ENCODE measurements around the gene ATP13A5.

The ATP13A5 gene

GRCh38 chr3:193346259-193346658 lies 32.3 kb downstream of the ATP13A5 start:
- DNase-seq (ENCODE audit: low read depth in 1 of 2, low spot score in 1 of 2), result no peak

- no peak for DNase-seq (ENCODE audit: low read depth in 1 of 2, low spot score in 1 of 2)
These were observed 33.1 kb downstream of the ATP13A5 start for GRCh38 chr3:193345431-193345830.

DNA sequence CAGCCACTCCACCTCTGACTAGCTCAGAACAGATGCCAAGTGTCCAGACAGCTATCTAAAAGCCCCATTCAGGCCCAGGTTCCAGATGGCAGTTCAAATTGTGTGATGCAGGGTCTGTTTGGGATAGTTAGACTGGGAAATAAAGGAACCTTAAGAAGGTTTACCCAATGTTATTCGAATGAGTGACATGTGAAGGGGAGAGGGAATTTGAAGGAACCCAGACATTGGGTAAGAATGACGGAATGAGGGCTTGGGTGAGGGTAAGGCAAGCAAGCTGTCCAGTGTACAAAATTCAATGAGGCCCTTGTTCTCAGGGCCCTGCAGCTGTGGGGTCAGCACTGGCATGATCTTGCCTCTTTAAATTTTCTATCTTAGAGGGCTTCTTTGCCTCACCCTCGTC lies 34.1 kb downstream of the ATP13A5 start:
- no peak for DNase-seq (ENCODE audit: low read depth in 1 of 2, low spot score in 1 of 2)

GRCh38 chr3:193343726-193344222 lies 34.8 kb downstream of the ATP13A5 start:
- no peak for DNase-seq (ENCODE audit: low read depth in 1 of 2, low spot score in 1 of 2)

- DNase-seq (ENCODE audit: low read depth in 1 of 2, low spot score in 1 of 2), result no peak
These were observed 36.0 kb downstream of the ATP13A5 start for GRCh38 chr3:193342551-193342950.

GRCh38 chr3:193335031-193335430 lies 43.5 kb downstream of the ATP13A5 start:
- no peak for DNase-seq (ENCODE audit: low read depth in 1 of 2, low spot score in 1 of 2)

DNA sequence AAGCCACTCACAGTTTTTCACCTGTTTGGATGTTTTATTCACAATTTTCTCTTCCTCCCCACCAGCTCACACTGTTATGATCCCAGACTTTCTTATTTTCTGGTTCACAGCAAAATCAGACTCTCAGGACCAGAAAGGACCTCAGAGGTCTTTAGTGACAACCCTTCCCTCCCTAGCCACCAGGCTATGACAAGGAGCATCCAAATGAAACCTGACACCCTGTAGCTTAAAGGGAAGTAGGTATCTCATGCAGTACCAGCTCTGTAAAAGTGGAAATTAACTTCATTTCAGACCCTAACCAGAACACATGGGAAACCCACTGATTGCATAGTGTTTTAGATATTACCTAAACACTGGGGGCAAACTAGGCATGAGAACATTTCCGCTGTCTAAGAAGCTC lies 45.3 kb downstream of the ATP13A5 start:
- DNase-seq (ENCODE audit: low read depth in 1 of 2, low spot score in 1 of 2), result no peak

DNA sequence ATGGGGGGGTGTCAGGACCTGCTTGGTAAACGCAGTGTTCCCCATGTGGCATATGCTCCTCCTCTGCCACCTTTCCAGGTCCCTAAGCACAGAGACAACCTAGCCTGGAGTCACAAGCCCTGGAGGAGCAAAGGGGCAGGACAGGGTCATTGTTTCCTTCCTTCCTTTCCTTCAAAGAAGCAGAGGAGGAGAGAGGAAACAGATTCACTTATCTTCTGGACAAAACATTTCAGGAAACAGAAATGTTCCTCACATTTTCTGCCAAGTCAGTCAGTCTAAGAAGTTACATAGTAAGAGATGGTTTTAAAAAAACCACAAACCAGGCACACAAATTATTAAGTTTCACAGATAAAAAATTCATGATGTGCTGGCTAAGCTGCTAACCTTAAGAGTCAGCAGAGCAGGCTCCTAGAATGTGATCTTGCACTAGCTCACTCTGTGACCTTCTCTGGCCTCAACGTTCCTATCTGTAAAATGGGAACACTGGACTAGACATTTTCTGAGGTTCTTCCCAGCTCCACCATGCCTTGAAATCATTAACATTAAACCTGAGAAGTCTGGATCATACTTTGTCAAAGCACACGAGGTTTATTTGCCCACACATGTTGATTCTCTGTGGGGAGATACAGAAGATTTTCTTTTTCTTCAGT lies 47.9 kb downstream of the ATP13A5 start:
- DNase-seq (ENCODE audit: low read depth in 1 of 2, low spot score in 1 of 2), result no peak

GRCh38 chr3:193317682-193318300 lies 60.8 kb downstream of the ATP13A5 start:
- no peak for DNase-seq (ENCODE audit: low read depth in 1 of 2, low spot score in 1 of 2)

DNA sequence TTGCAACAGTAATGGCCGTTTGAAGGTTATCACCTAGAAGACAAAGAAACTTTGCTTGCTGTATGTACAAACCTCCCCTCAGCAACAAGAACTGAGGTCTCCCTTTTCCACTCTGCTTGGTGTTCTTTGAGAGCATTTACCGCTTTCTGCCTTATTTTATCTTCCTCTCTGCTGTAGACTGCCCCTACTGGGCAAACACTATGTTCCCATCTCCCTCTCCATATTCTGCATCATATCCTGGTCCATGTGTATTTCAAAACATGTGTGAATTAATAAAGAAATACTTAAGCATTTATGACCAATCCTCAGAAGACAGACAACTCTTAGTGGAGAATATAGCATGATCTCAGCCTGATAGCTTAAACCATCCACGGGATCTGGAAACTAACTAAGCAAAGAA lies 64.4 kb downstream of the ATP13A5 start:
- DNase-seq (ENCODE audit: low read depth in 1 of 2, low spot score in 1 of 2), result no peak

GRCh38 chr3:193313061-193313958 lies 65.2 kb downstream of the ATP13A5 start:
- DNase-seq (ENCODE audit: low read depth in 1 of 2, low spot score in 1 of 2), result no peak

GRCh38 chr3:193310914-193311723 lies 67.4 kb downstream of the ATP13A5 start:
- no peak for DNase-seq (ENCODE audit: low read depth in 1 of 2, low spot score in 1 of 2)

GRCh38 chr3:193305356-193305755 lies 73.2 kb downstream of the ATP13A5 start:
- no peak for DNase-seq (ENCODE audit: low read depth in 1 of 2, low spot score in 1 of 2)

- DNase-seq (ENCODE audit: low read depth in 1 of 2, low spot score in 1 of 2), result no peak
These were observed 77.1 kb downstream of the ATP13A5 start for GRCh38 chr3:193301433-193301832.

DNA sequence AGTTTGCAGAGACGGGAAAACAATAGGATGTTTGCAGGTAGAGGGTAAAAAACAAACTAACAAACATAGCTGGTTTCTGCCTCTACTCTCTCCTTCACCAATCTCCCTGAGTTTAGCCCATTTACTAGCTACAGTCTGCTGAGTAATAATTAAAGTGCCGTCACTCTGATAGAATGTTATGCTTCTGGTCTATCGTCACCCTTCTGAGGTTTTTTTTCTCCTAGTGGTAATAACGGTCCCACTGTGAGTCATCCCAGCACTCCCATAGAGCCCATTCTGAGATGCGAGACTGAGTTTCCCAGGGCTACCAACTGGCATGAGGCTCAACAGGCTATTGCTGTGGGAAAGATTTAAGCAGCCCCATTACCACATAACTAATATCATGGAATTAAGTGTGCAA lies 81.1 kb downstream of the ATP13A5 start:
- no peak for DNase-seq (ENCODE audit: low read depth in 1 of 2, low spot score in 1 of 2)

DNA sequence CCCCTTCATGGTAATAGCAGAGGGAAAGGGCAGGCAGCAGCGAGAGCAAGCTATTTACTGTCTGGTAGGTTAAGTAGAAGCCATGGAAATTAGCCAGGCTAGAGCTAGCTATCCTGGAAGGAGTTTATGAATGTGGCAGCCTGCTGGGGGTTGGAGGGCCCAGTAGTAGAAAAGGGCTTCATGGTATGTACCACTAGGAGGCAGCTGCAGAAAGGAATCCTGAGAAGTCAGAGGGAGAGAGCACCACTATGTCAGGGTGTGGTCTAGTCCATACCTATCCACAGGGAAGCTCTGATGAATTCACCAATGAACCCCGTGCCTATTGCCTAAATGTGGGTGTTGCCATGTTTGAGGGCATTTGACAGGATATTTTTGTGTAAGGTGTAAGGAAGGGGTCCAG lies 82.6 kb downstream of the ATP13A5 start:
- no peak for DNase-seq (ENCODE audit: low read depth in 1 of 2, low spot score in 1 of 2)

DNA sequence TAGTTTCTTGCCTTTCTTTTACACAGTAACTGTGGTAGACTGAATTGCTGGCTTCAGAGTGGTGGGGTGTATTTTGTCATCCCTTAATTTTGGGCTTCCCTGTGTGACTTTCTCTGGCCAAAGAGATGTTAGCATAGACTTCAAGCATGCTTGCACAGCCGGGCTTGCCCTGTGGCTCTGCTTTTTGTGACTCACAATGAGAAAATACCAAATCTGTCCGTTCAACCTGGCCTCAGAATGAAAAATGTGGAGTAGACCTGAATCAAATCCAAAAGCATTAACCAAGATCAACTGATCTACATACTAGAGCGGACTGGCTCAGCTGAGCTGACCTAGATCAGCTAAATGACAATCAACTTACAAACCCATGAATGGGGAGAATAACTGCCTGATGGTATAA lies 86.2 kb downstream of the ATP13A5 start:
- no peak for DNase-seq (ENCODE audit: low read depth in 1 of 2, low spot score in 1 of 2)

DNA sequence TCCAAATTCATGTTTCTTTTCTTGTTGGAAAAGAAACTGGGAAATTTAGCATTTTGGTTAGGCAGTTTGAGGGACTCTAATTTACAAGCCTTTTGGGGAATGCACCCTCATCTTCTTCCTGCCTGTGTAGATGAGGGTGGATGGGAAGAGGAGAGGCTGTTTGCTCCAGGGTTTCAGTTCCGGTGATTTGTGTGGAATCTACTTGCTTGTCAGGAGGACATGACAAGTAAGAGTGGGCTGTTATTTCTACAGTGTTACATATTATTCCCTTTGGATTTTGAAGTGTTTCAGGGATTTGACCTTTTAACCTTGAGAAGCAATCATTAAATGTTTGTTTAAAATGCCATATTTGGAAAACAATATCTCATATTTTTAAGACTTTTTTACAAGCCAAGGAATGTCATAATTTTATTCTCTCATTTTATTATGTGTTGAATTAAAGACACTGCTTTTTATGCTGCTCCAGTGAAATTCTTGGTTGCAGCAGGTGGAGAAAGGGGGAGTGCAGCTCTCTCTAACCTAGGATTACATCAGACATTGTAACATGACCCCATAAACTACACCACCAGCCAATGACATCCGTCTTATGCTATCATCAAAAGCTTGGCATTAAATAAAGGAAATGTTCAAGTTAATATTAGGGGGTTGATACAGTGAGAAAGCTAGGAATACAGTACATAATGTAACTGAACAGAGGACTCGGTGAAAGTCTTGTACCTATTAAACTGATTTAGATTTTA lies 107.3 kb downstream of the ATP13A5 start:
- no peak for DNase-seq (ENCODE audit: low read depth in 1 of 2, low spot score in 1 of 2)

DNA sequence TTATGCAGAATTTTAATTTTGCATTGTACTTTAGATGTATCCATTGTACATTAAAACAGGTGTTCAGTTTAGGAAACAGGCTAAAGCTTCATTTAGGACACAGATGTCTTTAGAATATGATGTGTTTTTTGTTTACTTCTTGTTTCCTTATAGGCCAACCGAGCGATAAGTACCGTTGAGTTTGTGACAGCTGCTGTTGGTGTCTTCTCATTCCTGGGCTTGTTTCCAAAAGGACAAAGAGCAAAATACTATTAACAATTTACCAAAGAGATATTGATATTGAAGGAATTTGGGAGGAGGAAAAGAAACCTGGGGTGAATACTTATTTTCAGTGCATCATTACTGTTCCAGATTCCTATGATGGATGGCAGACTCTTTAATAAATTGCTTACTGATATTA lies 108.1 kb downstream of the ATP13A5 start:
- no peak for DNase-seq (ENCODE audit: low read depth in 1 of 2, low spot score in 1 of 2)

DNA sequence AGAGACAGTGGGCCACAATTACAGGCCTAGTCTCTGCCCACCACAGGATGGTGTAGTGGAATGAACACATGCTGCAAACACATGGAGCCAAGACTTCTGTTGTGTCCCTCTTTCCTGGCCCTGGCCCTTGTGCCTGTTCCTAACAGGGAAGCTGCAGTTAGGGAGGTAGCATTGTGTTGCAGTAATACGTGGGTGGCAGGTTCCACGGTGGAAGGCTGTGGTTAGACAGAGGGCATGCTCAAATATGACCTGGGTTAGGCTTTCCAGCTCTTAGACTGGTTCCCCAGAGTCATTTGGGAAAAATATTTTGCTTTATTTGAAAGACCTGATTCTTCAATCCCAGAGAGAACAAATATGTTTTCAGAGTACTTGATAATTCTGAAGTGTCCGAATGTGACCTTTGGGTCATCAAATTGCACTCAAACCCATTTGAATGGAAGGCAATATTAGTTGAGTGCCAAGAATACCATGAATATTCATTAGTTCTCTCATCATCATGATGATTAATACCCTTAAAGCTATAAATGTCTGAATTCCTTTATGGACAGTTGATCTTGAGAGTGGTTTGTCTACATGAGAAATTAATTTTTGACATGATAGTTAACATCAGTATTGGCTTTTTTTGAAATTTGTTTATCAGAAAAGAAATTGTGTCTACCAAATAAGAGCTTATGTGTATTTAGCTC lies 109.1 kb downstream of the ATP13A5 start:
- no peak for DNase-seq (ENCODE audit: low read depth in 1 of 2, low spot score in 1 of 2)

Measured in activated CD4-positive, alpha-beta T cell treated with anti-CD3 and anti-CD28 coated beads, Interleukin-2, amount 50 U/mL, for 24 hours (primary cell).